Type B pancreatic cell (in vitro differentiated cells): ENCODE measurements around the gene CDK6. TPM values are rescaled to one million over a fixed set of nuclear protein-coding genes. Genes with fewer than 3 reads are reported as not detected.

Experiments
- DNase-seq: peaks from one replicate; pipeline ENCODE4 v3.0.0; 2021; ENCODE audit warnings: mixed read lengths; ENCODE audit not compliant: unreplicated experiment; ENCODE audit errors: extremely low spot score
- H3K27ac Mint-ChIP-seq: 2 replicates; pipeline ENCODE4 v1.8.0; 2021; ENCODE audit warnings: mild to moderate bottlenecking, mixed read lengths
- H3K27me3 Mint-ChIP-seq: 2 replicates; pipeline ENCODE4 v1.8.0; 2021; ENCODE audit warnings: mixed read lengths
- H3K36me3 Mint-ChIP-seq: 2 replicates; pipeline ENCODE4 v1.8.0; 2021; ENCODE audit warnings: mixed read lengths
- H3K4me1 Mint-ChIP-seq: one replicate; pipeline ENCODE4 v1.8.0; 2021; ENCODE audit warnings: mixed read lengths; ENCODE audit not compliant: unreplicated experiment
- H3K4me3 Mint-ChIP-seq: 2 replicates; pipeline ENCODE4 v1.8.0; 2021; ENCODE audit warnings: mild to moderate bottlenecking, mixed read lengths
- H3K9me3 Mint-ChIP-seq: 2 replicates; pipeline ENCODE4 v1.8.0; 2021; ENCODE audit warnings: mixed read lengths
- total RNA-seq: library from RNA; stranded (reverse); gene quantifications from 2 replicates; pipeline ENCODE4 v1.2.1, GENCODE V29; 2021; ENCODE audit warnings: low replicate concordance
- TF ChIP-seq, protein P1 (sequence below): fragments of 200-600 bp; sonication (generic); conservative IDR thresholded peaks from 2 replicates; pipeline ENCODE4 v1.5.0; 2021; ENCODE audit warnings: antibody characterized with exemption, mild to moderate bottlenecking

The CDK6 gene
- total RNA-seq, 1 donor from 2014 or later: 68.5 TPM

- no peak overlapping the region for H3K4me3 Mint-ChIP-seq
These were observed 162.0 kb downstream of the CDK6 start for GRCh38 chr7:92674379-92674778.

GRCh38 chr7:92671505-92672169 is 164.7 kb downstream of the CDK6 start:
- H3K36me3 Mint-ChIP-seq: peaks cover 13% of the 10 kb centered on the region
- TF ChIP-seq, protein P1, sequence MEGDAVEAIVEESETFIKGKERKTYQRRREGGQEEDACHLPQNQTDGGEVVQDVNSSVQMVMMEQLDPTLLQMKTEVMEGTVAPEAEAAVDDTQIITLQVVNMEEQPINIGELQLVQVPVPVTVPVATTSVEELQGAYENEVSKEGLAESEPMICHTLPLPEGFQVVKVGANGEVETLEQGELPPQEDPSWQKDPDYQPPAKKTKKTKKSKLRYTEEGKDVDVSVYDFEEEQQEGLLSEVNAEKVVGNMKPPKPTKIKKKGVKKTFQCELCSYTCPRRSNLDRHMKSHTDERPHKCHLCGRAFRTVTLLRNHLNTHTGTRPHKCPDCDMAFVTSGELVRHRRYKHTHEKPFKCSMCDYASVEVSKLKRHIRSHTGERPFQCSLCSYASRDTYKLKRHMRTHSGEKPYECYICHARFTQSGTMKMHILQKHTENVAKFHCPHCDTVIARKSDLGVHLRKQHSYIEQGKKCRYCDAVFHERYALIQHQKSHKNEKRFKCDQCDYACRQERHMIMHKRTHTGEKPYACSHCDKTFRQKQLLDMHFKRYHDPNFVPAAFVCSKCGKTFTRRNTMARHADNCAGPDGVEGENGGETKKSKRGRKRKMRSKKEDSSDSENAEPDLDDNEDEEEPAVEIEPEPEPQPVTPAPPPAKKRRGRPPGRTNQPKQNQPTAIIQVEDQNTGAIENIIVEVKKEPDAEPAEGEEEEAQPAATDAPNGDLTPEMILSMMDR: no peak
- no peak overlapping the region for H3K27ac Mint-ChIP-seq
- H3K4me3 Mint-ChIP-seq: no peak overlapping the region
- DNase-seq: no peak
- H3K4me1 Mint-ChIP-seq: no peaks in the 10 kb centered on the region
- no peaks in the 10 kb centered on the region for H3K27me3 Mint-ChIP-seq
- H3K9me3 Mint-ChIP-seq: no peaks in the 10 kb centered on the region

More at GRCh38 chr7:92674379-92674778, 162.0 kb downstream of the CDK6 start:
- Mint-ChIP-seq H3K27ac (no peak overlapping the region), H3K4me1 (no peaks in the 10 kb centered on the region), H3K9me3 (no peaks in the 10 kb centered on the region), H3K36me3 (peaks cover 18% of the 10 kb centered on the region), H3K27me3 (no peaks in the 10 kb centered on the region)
- TF ChIP-seq, protein P1: no peak
- no peak for DNase-seq

GRCh38 chr7:92670204-92670851 is 166.0 kb downstream of the CDK6 start:
- no peak for DNase-seq
- Mint-ChIP-seq H3K36me3 (peaks cover 13% of the 10 kb centered on the region), H3K4me3 (no peak overlapping the region), H3K4me1 (no peaks in the 10 kb centered on the region), H3K27ac (no peak overlapping the region), H3K9me3 (no peaks in the 10 kb centered on the region), H3K27me3 (no peaks in the 10 kb centered on the region)
- TF ChIP-seq, protein P1: no peak

DNA sequence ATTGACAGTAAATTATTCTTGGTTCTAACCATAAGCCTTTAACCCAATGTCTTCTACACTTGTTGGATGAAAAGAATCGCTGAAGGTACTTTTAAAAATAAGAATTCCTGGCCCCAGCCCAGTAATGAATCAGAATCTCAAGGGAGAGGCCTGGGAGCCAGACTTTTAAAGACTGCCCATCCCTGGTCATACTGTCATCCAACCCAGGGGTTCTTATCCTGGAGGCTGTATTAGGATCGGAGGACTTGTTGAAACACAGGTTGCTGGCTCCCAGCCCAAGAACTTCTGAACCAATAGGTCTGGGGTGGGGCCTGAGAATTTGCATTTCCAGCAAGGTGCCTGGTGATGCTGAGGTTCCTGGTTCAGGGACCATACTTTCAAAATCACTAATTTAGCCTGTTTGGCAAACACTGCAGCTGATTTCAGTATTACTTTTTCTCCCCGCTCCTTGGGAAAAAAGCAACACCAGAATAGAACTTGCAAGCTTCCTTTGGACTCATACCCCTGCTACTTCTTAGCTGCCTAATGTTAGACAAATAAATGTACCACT is 166.7 kb downstream of the CDK6 start:
- TF ChIP-seq, protein P1: no peak
- Mint-ChIP-seq H3K36me3 (peaks cover 13% of the 10 kb centered on the region), H3K27me3 (no peaks in the 10 kb centered on the region)

DNA sequence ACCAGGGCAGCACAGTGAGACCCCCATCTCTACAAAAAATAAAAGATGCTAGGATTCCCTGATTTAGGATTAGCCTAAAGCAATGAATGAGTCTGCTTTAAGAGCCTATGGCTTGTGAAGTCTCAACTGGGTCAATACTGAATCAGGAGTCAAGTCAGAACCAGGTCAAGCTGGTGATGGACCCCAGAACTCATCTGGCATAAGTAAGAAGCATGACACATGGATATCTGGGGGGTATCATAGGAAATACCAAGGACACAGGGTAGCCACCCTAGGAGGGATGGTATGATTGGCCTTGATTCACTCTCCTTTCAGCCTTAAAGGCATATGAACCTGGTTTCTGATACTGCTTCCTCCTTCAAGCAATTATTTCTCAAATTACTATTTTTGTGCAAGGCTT is 167.8 kb downstream of the CDK6 start:
- H3K27me3 Mint-ChIP-seq: no peaks in the 10 kb centered on the region
- no peaks in the 10 kb centered on the region for H3K4me1 Mint-ChIP-seq
- TF ChIP-seq, protein P1: no peak
- no peak for DNase-seq
- no peak overlapping the region for H3K4me3 Mint-ChIP-seq
- H3K9me3 Mint-ChIP-seq: no peaks in the 10 kb centered on the region
- H3K36me3 Mint-ChIP-seq: peaks cover 13% of the 10 kb centered on the region
- H3K27ac Mint-ChIP-seq: no peak overlapping the region

More for the DNA sequence above, 166.7 kb downstream of the CDK6 start:
- Mint-ChIP-seq H3K9me3 (no peaks in the 10 kb centered on the region), H3K4me1 (no peaks in the 10 kb centered on the region), H3K4me3 (no peak overlapping the region), H3K27ac (no peak overlapping the region)
- DNase-seq: no peak
